WI38 (cell line): ENCODE results near the gene DHCR7.

Experiments
- H3K4me3 ChIP-seq: 2 replicates; pipeline ENCODE4 v1.5.1; 2011; ENCODE audit warnings: low read depth, mild to moderate bottlenecking, control low read depth, low read length
- TF ChIP-seq, protein P1 (sequence below): IDR thresholded peaks from 2 replicates; pipeline ENCODE4 v1.5.1; 2012; ENCODE audit warnings: low read depth, mild to moderate bottlenecking, control low read depth, low read length

Gene DHCR7

DNA sequence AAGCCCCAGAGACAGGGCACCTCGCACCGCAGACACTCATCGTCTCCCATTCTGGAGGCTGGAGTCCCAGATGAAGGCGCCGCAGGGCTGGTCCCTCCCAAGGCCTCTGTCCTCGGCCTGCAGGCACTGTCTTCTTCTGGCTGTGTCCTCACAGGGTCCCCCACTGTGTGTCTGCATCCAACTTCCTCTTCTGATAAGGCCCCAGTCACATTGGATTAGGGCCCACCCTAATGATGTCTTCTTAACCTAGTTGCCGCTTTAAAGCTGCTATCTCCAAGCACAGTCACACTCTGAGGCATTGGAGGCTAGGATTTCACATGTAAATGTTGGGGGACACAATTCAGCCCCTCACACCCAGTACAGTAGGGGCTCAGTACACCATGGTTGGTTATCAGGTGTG, 48.9 kb downstream of the DHCR7 start:
- TF ChIP-seq, protein P1, sequence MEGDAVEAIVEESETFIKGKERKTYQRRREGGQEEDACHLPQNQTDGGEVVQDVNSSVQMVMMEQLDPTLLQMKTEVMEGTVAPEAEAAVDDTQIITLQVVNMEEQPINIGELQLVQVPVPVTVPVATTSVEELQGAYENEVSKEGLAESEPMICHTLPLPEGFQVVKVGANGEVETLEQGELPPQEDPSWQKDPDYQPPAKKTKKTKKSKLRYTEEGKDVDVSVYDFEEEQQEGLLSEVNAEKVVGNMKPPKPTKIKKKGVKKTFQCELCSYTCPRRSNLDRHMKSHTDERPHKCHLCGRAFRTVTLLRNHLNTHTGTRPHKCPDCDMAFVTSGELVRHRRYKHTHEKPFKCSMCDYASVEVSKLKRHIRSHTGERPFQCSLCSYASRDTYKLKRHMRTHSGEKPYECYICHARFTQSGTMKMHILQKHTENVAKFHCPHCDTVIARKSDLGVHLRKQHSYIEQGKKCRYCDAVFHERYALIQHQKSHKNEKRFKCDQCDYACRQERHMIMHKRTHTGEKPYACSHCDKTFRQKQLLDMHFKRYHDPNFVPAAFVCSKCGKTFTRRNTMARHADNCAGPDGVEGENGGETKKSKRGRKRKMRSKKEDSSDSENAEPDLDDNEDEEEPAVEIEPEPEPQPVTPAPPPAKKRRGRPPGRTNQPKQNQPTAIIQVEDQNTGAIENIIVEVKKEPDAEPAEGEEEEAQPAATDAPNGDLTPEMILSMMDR, result no peak
- H3K4me3 ChIP-seq, result no peak overlapping the region

DNA sequence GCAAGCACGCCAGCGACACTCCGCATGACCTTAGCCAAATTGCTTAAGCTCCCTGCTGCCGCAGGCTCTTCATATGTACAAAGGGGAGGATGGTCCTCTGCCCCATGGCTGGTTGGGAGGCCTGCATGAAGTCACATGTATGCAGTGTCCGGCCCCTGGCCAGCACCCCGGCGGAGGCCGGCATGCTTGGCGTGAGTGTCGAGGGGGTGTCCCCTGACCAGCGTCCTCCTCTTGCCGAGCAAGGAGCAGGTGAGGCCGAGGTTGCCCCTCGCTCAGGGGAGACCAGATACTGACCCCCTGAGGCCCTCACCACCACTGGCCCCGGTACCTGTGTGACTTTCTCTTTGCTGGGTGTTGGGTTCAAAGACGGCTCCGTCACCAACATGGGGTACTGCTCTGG, 50.2 kb downstream of the DHCR7 start:
- H3K4me3 ChIP-seq, result no peak overlapping the region
- TF ChIP-seq, protein P1, result no peak

DNA sequence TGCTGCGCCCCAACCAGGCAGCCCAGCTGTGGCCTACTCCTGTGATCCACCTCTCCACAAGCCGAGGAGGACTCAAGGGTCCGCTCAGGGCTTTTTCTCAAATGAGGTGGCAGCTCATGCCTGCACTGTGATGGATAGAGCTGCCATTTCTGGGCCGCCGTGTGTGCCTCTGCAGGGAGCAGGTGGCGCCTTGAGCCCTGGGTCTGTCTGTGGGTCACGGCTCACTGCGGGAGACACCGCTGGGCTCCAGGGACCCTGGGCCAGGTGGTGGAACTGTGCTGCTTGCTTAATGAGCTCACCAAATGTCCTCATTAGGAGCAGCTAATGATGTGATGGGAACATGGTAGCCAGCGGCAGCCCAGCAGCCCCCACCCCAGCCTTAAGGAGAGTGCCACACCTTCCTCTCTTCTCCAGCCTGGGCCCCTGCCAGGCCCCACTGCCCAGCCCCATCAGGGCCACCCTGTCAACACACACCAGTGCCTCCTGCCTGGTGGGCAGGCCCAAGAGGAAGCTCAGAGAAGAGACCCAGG, 50.8 kb downstream of the DHCR7 start:
- no peak overlapping the region for H3K4me3 ChIP-seq
- TF ChIP-seq, protein P1, result no peak

DNA sequence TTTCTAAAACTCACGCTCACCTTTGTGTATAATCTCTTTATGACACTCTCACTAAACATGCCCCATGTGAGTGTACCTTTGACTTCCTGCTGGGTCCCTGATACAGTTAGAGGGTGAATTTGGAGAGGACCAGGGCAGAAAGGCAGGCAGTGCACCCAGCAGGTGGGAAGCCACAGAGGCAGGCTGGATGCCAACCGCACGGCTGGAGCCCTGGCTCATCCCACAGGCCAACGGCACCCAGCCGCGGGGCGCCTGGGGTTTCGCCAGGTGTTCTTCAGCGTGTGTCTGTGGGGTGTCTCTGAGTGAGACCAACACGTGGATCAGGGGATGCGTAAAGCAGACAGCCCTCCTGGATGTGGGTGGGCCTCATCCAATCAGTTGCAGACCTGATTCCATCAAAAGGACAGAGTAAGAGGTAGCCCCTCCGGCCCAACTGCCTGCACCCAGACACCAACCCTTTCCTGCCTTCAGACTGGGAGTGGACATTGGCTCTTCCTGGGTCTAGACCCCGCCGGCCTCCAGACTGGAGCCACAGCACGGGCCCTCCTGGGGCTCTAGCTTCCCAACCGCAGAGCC, 51.6 kb downstream of the DHCR7 start:
- no peak overlapping the region for H3K4me3 ChIP-seq
- TF ChIP-seq, protein P1, result no peak

DNA sequence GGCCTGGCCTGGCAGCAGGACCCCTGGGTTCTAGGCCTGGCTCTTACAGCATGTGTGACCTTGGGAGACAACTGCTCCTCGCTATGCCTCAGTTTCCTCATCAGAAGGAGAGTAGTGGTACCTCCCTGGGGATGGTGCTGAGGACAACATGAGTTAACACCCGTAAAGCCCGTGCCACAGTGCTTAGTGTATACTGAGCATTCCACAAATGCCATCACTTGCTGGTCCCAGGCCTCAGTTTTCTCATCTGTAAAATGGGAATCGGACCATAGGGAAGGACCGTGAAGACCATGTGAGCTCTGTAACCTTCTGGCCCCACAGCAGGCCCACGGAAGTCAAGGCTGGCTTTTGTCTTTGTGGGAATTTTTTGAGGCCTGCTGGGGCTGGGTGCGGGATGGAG, 52.4 kb downstream of the DHCR7 start:
- TF ChIP-seq, protein P1, result no peak
- no peak overlapping the region for H3K4me3 ChIP-seq

DNA sequence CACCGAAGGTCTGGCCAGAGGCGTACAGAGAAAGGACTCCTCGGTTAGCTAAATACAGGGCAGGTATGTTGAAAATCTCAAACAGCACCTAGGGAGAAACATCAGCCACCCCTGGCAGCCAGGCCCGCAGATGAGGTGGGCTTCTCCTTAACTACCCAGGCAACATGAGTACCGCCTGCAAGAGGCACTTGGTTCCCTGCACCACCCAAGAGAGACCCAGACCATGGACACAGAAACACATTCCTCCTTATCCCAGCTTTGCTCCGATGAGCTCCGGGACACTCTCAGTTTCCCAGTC, 53.0 kb downstream of the DHCR7 start:
- TF ChIP-seq, protein P1, result no peak

DNA sequence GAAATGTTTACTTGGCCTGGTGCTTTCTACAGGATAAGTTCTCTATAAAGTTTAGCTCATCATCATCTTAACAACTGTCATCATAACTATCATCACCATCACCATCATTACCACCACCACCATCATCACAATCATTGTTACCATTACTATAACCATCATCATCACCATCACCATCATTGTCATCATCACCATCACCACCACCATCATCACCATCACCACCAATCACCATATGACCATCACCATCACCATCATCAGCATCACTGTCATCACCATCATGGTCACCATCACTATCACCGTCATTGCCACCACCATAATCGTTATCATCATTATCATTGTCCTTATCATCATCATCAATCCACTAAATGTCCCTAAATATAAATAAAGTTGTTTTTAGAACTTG, 54.9 kb downstream of the DHCR7 start:
- no peak overlapping the region for H3K4me3 ChIP-seq
- TF ChIP-seq, protein P1, result no peak

More for the DNA sequence above, 53.0 kb downstream of the DHCR7 start:
- no peak overlapping the region for H3K4me3 ChIP-seq
